CMK (cell line): ENCODE results near the gene LRRC61.
"Not testable (repeated sequence)": the region's sequence is repeated elsewhere in the genome, so short reads cannot be mapped to it uniquely, and the experiment has no call there.

Source experiments
- DNase-seq: peaks from one replicate; pipeline ENCODE4 v3.0.0-alpha.2; 2010; ENCODE audit warnings: low read depth

The LRRC61 gene

DNA sequence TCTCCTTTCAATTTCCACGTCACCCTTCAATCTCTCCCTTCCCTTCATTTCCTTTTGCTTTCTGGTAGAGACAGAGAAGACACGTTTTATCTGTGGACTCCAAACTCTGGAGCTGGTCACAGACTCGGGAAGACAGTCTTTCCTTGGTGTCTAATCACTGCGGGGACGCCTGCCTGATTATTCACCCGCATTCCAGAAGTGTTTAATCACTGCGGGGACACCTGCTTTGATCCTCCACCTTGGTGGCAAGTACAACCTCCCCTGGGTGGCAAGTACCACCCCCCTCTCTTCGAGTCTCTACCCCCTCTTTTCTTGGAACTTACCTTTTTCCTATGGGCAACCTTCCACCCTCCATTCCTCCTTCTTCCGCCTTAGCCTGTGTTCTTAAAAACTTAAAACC, 15.3 kb upstream of the LRRC61 start:
- no peak for DNase-seq

DNA sequence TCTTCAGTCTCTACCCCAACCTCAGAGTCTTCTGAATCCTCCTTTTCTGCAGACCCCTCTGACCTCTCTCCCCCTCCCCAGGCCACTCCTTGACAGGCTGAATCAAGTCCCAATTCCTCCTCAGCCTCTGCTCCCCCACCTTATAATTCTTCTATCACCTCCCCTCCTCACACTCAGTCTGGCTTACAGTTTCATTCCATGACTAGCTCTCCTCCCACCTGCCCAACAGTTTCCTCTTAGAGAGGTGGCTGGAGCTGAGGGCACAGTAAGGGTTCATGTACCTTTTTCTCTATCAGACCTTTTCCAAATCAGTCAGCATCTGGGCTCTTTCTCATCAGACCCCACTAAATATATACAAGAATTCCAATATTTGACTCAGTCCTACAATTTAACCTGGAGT, 14.6 kb upstream of the LRRC61 start:
- DNase-seq: no peak

DNA sequence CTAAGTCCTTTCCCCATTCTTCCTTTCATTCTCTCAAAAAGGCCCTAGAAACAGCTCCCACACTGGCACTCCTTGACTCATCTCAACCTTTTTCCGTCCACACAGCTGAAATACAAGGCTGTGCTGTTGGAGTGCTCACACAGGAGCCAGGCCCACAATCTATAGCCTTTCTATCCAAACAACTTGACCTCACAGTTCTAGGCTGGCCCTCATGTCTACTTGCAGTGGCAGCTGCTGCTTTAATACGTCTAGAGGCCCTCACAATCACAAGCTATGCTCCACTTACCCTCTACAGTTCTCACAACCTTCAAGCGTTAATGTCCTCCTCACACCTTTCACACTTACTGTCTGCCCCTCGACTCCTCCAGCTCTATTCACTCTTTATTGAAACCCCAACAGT, 12.0 kb upstream of the LRRC61 start:
- no peak for DNase-seq

- no peak for DNase-seq
Observed at GRCh38 chr7:150311711-150312110, 11.4 kb upstream of the LRRC61 start.

- not testable (repeated sequence) for DNase-seq
Observed at GRCh38 chr7:150312649-150313366, 10.3 kb upstream of the LRRC61 start.

GRCh38 chr7:150313367-150313809, 9.8 kb upstream of the LRRC61 start:
- DNase-seq: no peak

DNA sequence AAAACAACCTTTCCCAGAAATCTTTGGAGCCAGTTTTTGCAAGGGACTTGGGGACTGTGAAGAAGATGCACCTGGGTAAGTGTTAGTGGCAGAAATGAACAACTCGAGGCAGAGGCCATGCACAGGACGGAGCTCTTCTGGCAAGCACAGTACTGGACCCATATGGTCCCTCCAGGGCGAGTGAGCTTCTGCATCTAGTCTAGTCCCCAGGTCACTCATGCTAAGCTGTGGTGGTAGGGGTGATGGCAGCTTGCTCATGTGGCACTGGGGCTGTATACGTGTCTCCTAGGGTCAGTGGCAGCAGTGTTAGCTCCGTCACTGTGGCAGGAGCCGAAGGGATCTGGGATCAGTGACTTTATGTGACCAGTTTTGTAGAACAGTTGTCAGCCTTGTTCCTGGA, 9.3 kb upstream of the LRRC61 start:
- no peak for DNase-seq

GRCh38 chr7:150314639-150315239, 8.4 kb upstream of the LRRC61 start:
- no peak for DNase-seq

DNA sequence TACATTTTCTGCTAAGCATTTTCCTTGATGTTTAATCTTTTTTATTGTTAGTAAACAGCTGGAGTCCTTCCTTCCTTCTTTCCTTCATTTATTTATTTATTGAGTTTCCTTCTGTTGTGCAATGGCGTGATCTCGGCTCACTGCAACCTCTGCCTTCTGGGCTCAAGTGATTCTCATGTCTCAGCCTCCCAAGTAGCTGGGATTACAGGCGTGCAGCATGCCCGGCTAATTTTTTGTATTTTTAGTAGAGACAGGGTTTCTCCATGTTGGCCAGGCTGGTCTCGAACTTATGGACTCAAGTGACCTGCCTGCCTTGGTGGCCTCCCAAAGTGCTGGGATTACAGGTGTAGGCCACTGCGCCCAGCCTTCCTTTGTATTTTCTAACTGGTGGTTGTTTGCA, 6.2 kb upstream of the LRRC61 start:
- DNase-seq: not testable (repeated sequence)

- no peak for DNase-seq
Observed at GRCh38 chr7:150317748-150318444, 5.3 kb upstream of the LRRC61 start.

- no peak for DNase-seq
Observed at GRCh38 chr7:150321788-150322113, 1.4 kb upstream of the LRRC61 start.

GRCh38 chr7:150322114-150322832, 882 bp upstream of the LRRC61 start:
- no peak for DNase-seq

DNA sequence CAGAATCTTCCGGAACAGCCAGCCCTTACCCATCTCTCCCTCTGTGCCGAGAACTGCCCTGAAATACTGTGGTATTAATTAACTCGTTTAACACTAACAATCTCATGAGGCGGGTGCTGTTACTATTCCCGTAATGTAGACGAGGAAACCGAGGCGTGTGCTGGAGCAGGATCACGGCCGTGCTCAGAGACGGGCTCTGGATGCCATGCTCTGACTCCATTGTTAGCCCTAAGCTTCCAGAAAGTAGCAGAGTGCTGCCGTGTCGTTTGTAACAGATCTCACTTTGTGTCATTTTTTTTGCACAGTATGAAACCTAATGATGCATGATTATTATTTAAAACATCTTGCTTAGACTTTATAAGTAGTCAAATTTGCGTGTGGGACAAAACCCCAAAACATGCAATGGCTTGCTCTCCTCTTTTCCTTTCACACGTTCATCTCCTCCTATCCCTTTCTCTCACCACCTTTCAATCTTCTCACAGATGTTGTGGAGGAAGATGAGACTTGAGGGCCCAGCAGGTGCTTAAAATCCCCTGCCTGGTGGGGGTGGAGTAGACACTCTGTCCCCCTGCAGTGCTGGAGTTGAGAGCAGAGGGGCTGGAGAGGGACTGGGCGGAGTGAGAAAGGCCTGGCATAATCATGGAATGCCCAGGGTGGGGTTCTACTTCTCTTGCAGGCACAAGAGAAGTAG, 672 bp downstream of the LRRC61 start:
- no peak for DNase-seq

DNA sequence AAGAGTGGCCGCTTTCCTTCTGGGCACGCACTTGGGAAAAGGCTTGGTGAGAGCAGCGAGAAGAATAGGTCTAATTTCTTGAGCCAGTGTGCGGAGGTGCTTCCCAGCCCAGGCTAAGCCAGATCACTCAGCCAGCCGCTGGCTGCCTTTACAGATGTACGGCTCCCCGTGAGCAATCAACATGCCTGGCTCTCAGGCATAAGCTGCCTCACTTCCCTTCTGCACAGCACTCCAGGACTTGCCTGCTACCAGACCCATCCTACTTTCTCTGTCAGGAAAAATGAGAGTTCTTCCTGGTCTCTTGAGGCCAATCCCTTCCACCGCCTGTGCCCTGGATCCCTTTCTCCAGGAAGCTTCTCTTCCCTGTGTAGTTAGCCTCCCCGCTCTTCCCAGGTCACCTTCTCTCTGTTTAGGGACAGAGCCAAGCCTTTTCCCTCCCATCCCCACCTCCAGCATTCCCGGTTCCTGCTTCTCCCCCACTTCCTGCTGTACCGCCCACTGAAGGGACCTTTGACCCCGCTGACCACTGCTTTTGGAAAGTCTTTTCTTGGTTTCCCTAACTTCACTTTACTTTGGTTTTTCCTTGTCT, 1.3 kb downstream of the LRRC61 start:
- DNase-seq: no peak

- no peak for DNase-seq
Observed at GRCh38 chr7:150325110-150325611, 2.0 kb downstream of the LRRC61 start.

- no peak for DNase-seq
Observed at GRCh38 chr7:150325901-150326300, 2.7 kb downstream of the LRRC61 start.

- DNase-seq: no peak
Observed at GRCh38 chr7:150326657-150327268, 3.6 kb downstream of the LRRC61 start.

DNA sequence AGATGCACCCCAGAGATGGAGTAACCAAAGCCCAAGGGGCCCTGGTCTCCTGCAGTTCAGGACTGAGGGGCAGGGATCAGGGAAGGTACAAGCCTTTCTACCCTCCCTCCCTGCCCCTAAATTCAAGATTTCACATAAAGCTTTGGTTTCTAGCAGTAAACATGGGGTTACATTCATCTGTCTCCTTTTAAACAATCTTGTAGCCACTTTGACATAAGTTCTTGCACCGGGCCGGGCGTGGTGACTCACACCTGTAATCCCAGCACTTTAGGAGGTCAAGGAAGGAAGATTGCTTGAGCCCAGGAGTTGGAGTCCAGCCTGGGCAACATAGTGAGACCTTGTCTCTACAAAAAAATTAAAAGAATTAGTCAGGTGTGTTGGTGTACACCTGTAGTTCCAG, 4.2 kb downstream of the LRRC61 start:
- DNase-seq: no peak

- DNase-seq: no peak
Observed at GRCh38 chr7:150329331-150330120, 6.4 kb downstream of the LRRC61 start.

GRCh38 chr7:150330211-150330885, 7.2 kb downstream of the LRRC61 start:
- DNase-seq: no peak
